ENCODE data around the gene ESPN.

ESPN gene

DNA sequence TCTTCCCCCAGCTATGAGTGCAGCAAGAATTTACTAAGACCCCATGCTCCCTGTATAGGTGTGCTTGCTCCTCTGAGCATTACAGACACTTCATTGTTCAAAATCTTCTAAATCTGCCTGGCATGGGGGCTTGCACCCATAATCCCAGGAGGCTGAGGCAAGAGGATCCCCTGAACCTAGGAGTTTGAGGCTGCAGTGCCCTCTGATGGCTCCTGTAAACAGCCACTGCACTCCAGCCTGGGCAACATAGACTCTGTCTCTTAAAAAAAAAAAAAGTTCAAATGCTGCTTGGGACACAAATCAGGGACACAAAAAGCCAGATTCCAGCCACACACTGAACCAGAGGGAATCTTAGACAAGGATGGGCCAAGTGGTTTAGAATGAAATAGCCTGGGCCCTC, 27.6 kb upstream of the ESPN start:
- H3K27me3 ChIP-seq (ENCODE audit: control insufficient read depth, insufficient read depth, low read length), result no peaks in the 10 kb centered on the region
- H3K79me2 ChIP-seq, result no peaks in the 10 kb centered on the region
- no peak overlapping the region for H2AFZ ChIP-seq
- no peaks in the 10 kb centered on the region for H3K36me3 ChIP-seq (ENCODE audit: control insufficient read depth, insufficient read depth, low read length)
- peaks cover 2% of the 10 kb centered on the region for H3K4me1 ChIP-seq
- no peak overlapping the region for H3K4me2 ChIP-seq (ENCODE audit: low read length)
- TF ChIP-seq, protein P1, sequence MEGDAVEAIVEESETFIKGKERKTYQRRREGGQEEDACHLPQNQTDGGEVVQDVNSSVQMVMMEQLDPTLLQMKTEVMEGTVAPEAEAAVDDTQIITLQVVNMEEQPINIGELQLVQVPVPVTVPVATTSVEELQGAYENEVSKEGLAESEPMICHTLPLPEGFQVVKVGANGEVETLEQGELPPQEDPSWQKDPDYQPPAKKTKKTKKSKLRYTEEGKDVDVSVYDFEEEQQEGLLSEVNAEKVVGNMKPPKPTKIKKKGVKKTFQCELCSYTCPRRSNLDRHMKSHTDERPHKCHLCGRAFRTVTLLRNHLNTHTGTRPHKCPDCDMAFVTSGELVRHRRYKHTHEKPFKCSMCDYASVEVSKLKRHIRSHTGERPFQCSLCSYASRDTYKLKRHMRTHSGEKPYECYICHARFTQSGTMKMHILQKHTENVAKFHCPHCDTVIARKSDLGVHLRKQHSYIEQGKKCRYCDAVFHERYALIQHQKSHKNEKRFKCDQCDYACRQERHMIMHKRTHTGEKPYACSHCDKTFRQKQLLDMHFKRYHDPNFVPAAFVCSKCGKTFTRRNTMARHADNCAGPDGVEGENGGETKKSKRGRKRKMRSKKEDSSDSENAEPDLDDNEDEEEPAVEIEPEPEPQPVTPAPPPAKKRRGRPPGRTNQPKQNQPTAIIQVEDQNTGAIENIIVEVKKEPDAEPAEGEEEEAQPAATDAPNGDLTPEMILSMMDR (IDR thresholded peaks at IDR 0.05), result no peak
- H3K27ac ChIP-seq, result no peak overlapping the region
- H3K9ac ChIP-seq, result no peak overlapping the region
- H3K9me3 ChIP-seq (ENCODE audit: control insufficient read depth, low read length), result no peaks in the 10 kb centered on the region
- H3K4me3 ChIP-seq (ENCODE audit: low read depth, low read length), result no peak overlapping the region

GRCh38 chr1:6397844-6398441, 26.6 kb upstream of the ESPN start:
- H3K4me1 ChIP-seq, result no peaks in the 10 kb centered on the region
- H3K4me2 ChIP-seq (ENCODE audit: low read length), result no peak overlapping the region
- TF ChIP-seq, protein P1 (IDR thresholded peaks at IDR 0.05), result no peak
- H3K27me3 ChIP-seq (ENCODE audit: control insufficient read depth, insufficient read depth, low read length), result no peaks in the 10 kb centered on the region
- H3K27ac ChIP-seq, result no peak overlapping the region
- no peak overlapping the region for H3K9ac ChIP-seq
- no peak overlapping the region for H3K4me3 ChIP-seq (ENCODE audit: low read depth, low read length)
- H2AFZ ChIP-seq, result no peak overlapping the region
- no peaks in the 10 kb centered on the region for H3K36me3 ChIP-seq (ENCODE audit: control insufficient read depth, insufficient read depth, low read length)
- no peaks in the 10 kb centered on the region for H3K9me3 ChIP-seq (ENCODE audit: control insufficient read depth, low read length)
- H3K79me2 ChIP-seq, result no peaks in the 10 kb centered on the region

- Histone ChIP-seq H3K4me2 (ENCODE audit: low read length) (no peak overlapping the region), H3K4me1 (no peaks in the 10 kb centered on the region), H3K9ac (no peak overlapping the region), H3K9me3 (ENCODE audit: control insufficient read depth, low read length) (no peaks in the 10 kb centered on the region), H3K36me3 (ENCODE audit: control insufficient read depth, insufficient read depth, low read length) (no peaks in the 10 kb centered on the region), H3K27me3 (ENCODE audit: control insufficient read depth, insufficient read depth, low read length) (no peaks in the 10 kb centered on the region), H3K79me2 (no peaks in the 10 kb centered on the region), H3K27ac (no peak overlapping the region), H2AFZ (no peak overlapping the region), H3K4me3 (ENCODE audit: low read depth, low read length) (no peak overlapping the region)
- TF ChIP-seq, protein P1 (IDR thresholded peaks at IDR 0.05), result no peak
Measured at GRCh38 chr1:6399294-6399693, 25.3 kb upstream of the ESPN start.

DNA sequence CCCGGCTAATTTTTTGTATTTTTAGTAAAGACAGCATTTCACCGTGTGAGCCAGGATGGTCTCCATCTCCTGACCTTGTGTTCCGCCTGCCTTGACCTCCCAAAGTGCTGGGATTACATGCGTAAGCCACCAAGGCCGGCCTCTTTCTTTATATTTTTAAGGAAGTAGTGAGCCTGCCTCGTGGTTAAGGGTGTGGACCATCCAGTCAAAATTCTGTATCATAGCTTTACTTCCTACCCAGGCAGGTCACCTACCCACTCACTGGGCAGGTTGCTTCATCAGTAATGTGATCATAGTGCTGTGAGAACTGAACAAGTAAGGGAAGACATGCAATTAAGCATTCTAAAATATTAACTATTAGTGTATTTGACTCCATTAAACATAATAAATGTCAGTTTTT, 22.9 kb upstream of the ESPN start:
- Histone ChIP-seq H3K27ac (no peak overlapping the region), H3K9me3 (ENCODE audit: control insufficient read depth, low read length) (no peaks in the 10 kb centered on the region), H3K9ac (no peak overlapping the region), H3K36me3 (ENCODE audit: control insufficient read depth, insufficient read depth, low read length) (no peaks in the 10 kb centered on the region), H3K4me2 (ENCODE audit: low read length) (no peak overlapping the region), H2AFZ (no peak overlapping the region), H3K27me3 (ENCODE audit: control insufficient read depth, insufficient read depth, low read length) (no peaks in the 10 kb centered on the region), H3K4me3 (ENCODE audit: low read depth, low read length) (no peak overlapping the region), H3K4me1 (no peaks in the 10 kb centered on the region), H3K79me2 (no peaks in the 10 kb centered on the region)
- TF ChIP-seq, protein P1 (IDR thresholded peaks at IDR 0.05), result no peak

DNA sequence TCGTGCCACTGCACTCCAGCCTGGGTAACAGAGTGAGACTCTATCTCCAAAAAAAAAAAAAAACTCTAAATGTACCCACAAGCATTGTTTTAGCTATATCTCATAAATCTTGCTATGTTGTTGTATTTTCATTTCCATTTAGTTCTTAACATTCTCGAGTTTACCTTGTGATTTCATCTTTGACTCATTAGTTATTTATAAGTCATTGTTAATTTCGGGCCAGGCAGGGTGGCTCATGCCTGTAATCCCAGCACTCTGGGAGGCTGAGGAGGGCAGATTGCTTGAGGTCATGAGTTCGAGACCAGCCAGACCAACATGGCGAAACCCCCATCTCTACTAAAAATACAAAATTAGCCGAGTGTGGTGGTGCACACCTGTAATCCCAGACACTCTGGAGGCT, 16.6 kb upstream of the ESPN start:
- Histone ChIP-seq H3K79me2 (no peaks in the 10 kb centered on the region), H3K27ac (no peak overlapping the region), H3K9me3 (ENCODE audit: control insufficient read depth, low read length) (no peaks in the 10 kb centered on the region), H3K4me3 (ENCODE audit: low read depth, low read length) (no peak overlapping the region), H3K4me2 (ENCODE audit: low read length) (no peak overlapping the region), H3K27me3 (ENCODE audit: control insufficient read depth, insufficient read depth, low read length) (no peaks in the 10 kb centered on the region), H3K36me3 (ENCODE audit: control insufficient read depth, insufficient read depth, low read length) (no peaks in the 10 kb centered on the region), H3K9ac (no peak overlapping the region), H2AFZ (no peak overlapping the region), H3K4me1 (no peaks in the 10 kb centered on the region)
- TF ChIP-seq, protein P1 (IDR thresholded peaks at IDR 0.05), result no peak

Measured in parathyroid adenoma (tissue), 2 donors.